Measurements from ENCODE around the gene SHD. TPM values are rescaled to one million over a fixed set of nuclear protein-coding genes. Genes with fewer than 3 reads are reported as not detected.
"Not testable (repeated sequence)": the region's sequence is repeated elsewhere in the genome, so short reads cannot be mapped to it uniquely, and the experiment has no call there.

The SHD gene, protein sequence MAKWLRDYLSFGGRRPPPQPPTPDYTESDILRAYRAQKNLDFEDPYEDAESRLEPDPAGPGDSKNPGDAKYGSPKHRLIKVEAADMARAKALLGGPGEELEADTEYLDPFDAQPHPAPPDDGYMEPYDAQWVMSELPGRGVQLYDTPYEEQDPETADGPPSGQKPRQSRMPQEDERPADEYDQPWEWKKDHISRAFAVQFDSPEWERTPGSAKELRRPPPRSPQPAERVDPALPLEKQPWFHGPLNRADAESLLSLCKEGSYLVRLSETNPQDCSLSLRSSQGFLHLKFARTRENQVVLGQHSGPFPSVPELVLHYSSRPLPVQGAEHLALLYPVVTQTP
- total RNA-seq (0.08 TPM in 1 of 2 replicates, not detected in the other), polyA plus RNA-seq (3.4 and 4.6 TPM in 2 replicates)

DNA sequence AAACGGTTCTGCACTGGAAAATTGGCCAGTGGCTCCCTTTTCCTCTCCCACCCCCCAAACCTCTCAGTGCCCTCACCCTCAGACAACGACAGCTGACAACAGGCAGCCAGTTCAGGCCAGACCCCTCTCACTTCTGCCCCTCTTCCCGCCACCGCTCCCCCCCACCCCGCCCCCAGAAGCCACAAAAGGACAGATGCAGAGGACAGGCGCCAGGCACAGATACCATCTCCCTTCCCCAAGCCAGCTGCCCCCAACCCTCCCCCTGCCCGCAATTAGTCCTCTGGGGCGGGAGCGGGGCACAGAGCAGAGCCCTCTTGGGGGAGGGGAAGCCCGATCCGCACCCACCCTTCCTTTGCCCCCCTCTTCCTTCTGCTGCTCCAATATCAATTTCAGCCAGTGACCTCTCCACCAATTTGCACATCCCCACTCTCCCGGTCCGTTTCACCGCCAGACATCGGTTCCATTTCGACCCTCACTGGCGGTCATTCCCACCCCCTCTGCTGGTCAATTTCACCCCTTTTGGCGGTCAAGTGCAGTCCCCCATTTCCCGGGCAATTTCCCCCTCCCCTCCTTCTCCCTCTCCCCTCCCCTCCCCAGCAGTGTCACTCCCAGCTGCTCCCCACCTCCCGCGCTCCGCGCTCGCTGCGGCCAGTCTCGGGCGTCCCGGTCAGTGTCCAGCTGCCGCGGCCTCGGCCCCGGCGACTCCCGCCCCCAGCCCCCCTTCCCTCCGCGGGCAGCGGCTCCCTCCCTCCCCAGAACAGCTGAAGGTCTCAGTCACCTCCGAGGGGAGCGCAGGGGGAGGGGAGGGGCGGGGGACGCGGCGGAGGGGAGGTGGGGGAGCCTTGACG lies at the start of gene SHD:
Gene SHD, plus strand, starts transcription at position 848 of the 848 bp plus-strand sequence. CDS start 798 bp downstream, outside the sequence.
- H3K36me3 ChIP-seq (replicated peaks; ENCODE audit: insufficient read depth, low read depth) = no peaks in the 10 kb centered on the region
- H3K27me3 ChIP-seq = peaks cover 47% of the 10 kb centered on the region
- DNase-seq (ENCODE audit: low spot score) = no peak
- 10% methylated on average over 5 of the region's 44 CpGs for WGBS (ENCODE audit: low lambda C conversion rate, missing lambda C conversion rate)
- no peaks in the 10 kb centered on the region for H4K20me1 ChIP-seq (ENCODE audit: insufficient read depth, poor library complexity, severe bottlenecking)
- H2AFZ ChIP-seq = peak within 1 kb of the TSS; percentile 31
- H3K79me2 ChIP-seq = no peaks in the 10 kb centered on the region
- no peaks in the 10 kb centered on the region for H3K9me2 ChIP-seq (replicated peaks; ENCODE audit: insufficient read depth)
- peak within 1 kb of the TSS; percentile 29 for H3K4me3 ChIP-seq
- TF ChIP-seq EZH2phosphoT487 (IDR thresholded peaks at IDR 0.05; ENCODE audit: low read depth, severe bottlenecking, unreplicated experiment) (no peak), EZH2 (IDR thresholded peaks at IDR 0.05; ENCODE audit: borderline replicate concordance) (no peak)
- TF ChIP-seq, protein P1, sequence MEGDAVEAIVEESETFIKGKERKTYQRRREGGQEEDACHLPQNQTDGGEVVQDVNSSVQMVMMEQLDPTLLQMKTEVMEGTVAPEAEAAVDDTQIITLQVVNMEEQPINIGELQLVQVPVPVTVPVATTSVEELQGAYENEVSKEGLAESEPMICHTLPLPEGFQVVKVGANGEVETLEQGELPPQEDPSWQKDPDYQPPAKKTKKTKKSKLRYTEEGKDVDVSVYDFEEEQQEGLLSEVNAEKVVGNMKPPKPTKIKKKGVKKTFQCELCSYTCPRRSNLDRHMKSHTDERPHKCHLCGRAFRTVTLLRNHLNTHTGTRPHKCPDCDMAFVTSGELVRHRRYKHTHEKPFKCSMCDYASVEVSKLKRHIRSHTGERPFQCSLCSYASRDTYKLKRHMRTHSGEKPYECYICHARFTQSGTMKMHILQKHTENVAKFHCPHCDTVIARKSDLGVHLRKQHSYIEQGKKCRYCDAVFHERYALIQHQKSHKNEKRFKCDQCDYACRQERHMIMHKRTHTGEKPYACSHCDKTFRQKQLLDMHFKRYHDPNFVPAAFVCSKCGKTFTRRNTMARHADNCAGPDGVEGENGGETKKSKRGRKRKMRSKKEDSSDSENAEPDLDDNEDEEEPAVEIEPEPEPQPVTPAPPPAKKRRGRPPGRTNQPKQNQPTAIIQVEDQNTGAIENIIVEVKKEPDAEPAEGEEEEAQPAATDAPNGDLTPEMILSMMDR (IDR thresholded peaks at IDR 0.05; ENCODE audit: poor library complexity) = no peak
- H3K9me3 ChIP-seq (ENCODE audit: low read depth) = no peaks in the 10 kb centered on the region
- peak within 1 kb of the TSS; percentile 93 for H3K4me2 ChIP-seq
- H3K27ac ChIP-seq = no peak within 1 kb of the TSS
- peaks cover 7% of the 10 kb centered on the region for H3K4me1 ChIP-seq (ENCODE audit: insufficient read depth)

DNA sequence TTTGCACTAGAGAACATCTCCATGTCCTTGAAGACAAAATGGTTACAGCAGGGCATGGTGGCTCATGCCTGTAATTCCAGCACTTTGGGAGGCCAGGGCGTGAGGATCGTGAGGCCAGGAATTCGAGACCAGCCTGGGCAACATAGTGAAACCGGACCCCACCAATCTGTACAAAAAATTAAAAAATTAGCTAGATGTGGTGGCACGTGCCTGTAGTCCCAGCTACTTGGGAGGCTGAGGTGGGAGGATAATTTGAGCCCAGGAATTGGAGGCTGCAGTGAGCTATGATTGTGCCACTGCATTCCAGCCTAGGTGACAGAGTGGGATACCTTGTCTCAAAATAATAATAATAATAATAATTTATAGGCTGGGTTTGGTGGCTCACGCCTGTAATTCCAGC lies 48.8 kb upstream of the SHD start:
- not testable (repeated sequence) for H2AFZ ChIP-seq; H3K27me3 ChIP-seq; H4K20me1 ChIP-seq (ENCODE audit: insufficient read depth, poor library complexity, severe bottlenecking); H3K27ac ChIP-seq; H3K4me3 ChIP-seq; DNase-seq (ENCODE audit: low spot score); H3K9me2 ChIP-seq (replicated peaks; ENCODE audit: insufficient read depth); H3K4me2 ChIP-seq; H3K4me1 ChIP-seq (ENCODE audit: insufficient read depth); H3K9me3 ChIP-seq (ENCODE audit: low read depth); H3K79me2 ChIP-seq; H3K36me3 ChIP-seq (replicated peaks; ENCODE audit: insufficient read depth, low read depth)
- WGBS (ENCODE audit: low lambda C conversion rate, missing lambda C conversion rate) = 92% methylated on average over 6 of the region's 6 CpGs

DNA sequence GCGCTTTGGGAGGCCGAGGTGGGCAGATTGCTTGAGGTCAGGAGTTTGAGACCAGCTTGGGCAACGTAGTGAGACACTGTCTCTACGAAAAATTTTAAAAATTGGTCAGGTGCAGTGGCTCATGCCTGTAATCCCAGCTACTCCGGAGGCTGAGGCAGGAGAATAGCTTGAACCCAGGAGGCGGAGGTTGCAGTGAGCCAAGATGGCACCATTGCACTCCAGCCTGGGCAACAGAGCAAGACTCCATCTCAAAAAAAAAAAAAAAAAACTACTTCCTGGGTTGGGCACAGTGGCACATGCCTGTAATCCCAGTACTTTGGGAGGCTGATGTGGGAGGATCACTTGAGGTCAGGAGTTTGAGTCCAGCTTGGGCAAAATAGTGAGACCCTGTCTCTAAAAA lies 47.5 kb upstream of the SHD start:
- not testable (repeated sequence) for H3K4me2 ChIP-seq; H3K27me3 ChIP-seq; H3K4me3 ChIP-seq; H3K27ac ChIP-seq; H3K79me2 ChIP-seq; H2AFZ ChIP-seq; H3K36me3 ChIP-seq (replicated peaks; ENCODE audit: insufficient read depth, low read depth); H4K20me1 ChIP-seq (ENCODE audit: insufficient read depth, poor library complexity, severe bottlenecking); H3K9me3 ChIP-seq (ENCODE audit: low read depth); DNase-seq (ENCODE audit: low spot score); H3K9me2 ChIP-seq (replicated peaks; ENCODE audit: insufficient read depth); H3K4me1 ChIP-seq (ENCODE audit: insufficient read depth)
- WGBS (ENCODE audit: low lambda C conversion rate, missing lambda C conversion rate) = 96% methylated on average over 6 of the region's 6 CpGs

DNA sequence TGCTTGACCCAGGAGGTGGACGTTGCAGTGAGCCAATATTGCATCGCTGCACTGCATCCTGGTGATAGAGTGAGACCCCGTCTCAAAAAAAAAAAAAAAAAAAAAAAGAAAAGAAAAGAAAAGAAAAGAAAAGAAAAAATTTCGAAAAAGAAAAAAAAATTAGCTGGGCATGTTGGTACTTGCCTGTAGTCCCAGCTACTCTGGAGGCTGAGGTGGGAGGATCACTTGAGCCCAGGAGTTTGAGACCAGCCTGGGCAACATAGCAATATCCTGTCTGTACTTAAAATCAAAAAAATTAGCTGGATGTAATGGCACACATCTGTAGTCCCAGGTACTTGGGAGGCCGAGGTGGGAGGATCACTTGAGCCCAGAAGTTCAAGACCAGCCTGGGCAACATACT lies 46.9 kb upstream of the SHD start:
- not testable (repeated sequence) for H4K20me1 ChIP-seq (ENCODE audit: insufficient read depth, poor library complexity, severe bottlenecking); H3K9me3 ChIP-seq (ENCODE audit: low read depth); H2AFZ ChIP-seq; H3K4me3 ChIP-seq; H3K4me1 ChIP-seq (ENCODE audit: insufficient read depth); H3K36me3 ChIP-seq (replicated peaks; ENCODE audit: insufficient read depth, low read depth); H3K27me3 ChIP-seq; H3K79me2 ChIP-seq; H3K9me2 ChIP-seq (replicated peaks; ENCODE audit: insufficient read depth); DNase-seq (ENCODE audit: low spot score); H3K27ac ChIP-seq; H3K4me2 ChIP-seq
- 87% methylated on average over 4 of the region's 5 CpGs for WGBS (ENCODE audit: low lambda C conversion rate, missing lambda C conversion rate)

Measured in hepatocyte (in vitro differentiated cells).